Heart left ventricle (tissue), 16 donors: ENCODE results near the gene NEURL1. TPM values are rescaled to one million over a fixed set of nuclear protein-coding genes. Genes with fewer than 3 reads are reported as not detected.

Source experiments
- ATAC-seq, 4 donors: fragments of 200-7000 bp; cut with Tn5 transposase; one replicate each; pipeline ENCODE4 v1.9.1; 2020 to 2022; ENCODE audit warnings: moderate library complexity in 4 of 4, mild to moderate bottlenecking in 3 of 4, moderate number of reproducible peaks in 1 of 4
- DNase-seq, 5 donors: peaks; one replicate each; pipeline ENCODE4 v3.0.0-alpha.2; 2020
- H3K27ac ChIP-seq, 12 donors: fragments of 200-600 bp; sonication (generic) in 4 of 12; one replicate each; pipeline versions ENCODE4 v1.5.0 to v1.8.0; 2016 to 2022; ENCODE audit warnings: mild to moderate bottlenecking in 2 of 12
- H3K27me3 ChIP-seq, 9 donors: fragments of 200-600 bp; sonication (generic) in 2 of 9; one replicate each; pipeline versions ENCODE4 v1.5.1 to v1.8.0; 2016 to 2022; ENCODE audit warnings: mild to moderate bottlenecking in 3 of 9
- H3K36me3 ChIP-seq, 9 donors: fragments of 200-600 bp; sonication (generic) in 2 of 9; one replicate each; pipeline versions ENCODE4 v1.5.0 to v1.8.0; 2018 to 2022; ENCODE audit warnings: mild to moderate bottlenecking in 2 of 9
- H3K4me1 ChIP-seq, 12 donors: fragments of 200-600 bp; sonication (generic) in 4 of 12; one replicate each; pipeline versions ENCODE4 v1.5.0 to v1.8.0; 2016 to 2022; ENCODE audit warnings: mild to moderate bottlenecking in 3 of 12
- H3K4me3 ChIP-seq, 12 donors: fragments of 200-600 bp; sonication (generic) in 4 of 12; one replicate each; pipeline versions ENCODE4 v1.5.0 to v1.8.0; 2017 to 2022; ENCODE audit warnings: mild to moderate bottlenecking in 9 of 12, moderate library complexity in 4 of 12
- H3K9me3 ChIP-seq, 12 donors: fragments of 200-600 bp; sonication (generic) in 4 of 12; one replicate each; pipeline versions ENCODE4 v1.5.0 to v1.8.0; 2016 to 2022; ENCODE audit warnings: mild to moderate bottlenecking in 1 of 12
- POLR2A ChIP-seq, 2 donors: fragments of 450-650 bp; IDR thresholded peaks; one replicate each; pipeline ENCODE4 v1.6.1; 2017; ENCODE audit warnings: antibody characterized with exemption in 2 of 2, mild to moderate bottlenecking in 2 of 2, moderate library complexity in 2 of 2
- WGBS, 4 donors: extraction: QIAGEN DNeasy Blood & Tissue Kit in 2 of 4; methylation state at CpG; one replicate each; pipeline versions ENCODE4 v1.1.5 to v1.1.7; 2013 to 2018; 5-methylcytosine and 5-hydroxymethylcytosine counted together
- intact Hi-C, 10 donors: fragments of 100-400 bp; cut with DNase I; formaldehyde crosslinking; loops; one replicate each; pipeline versions ENCODE4 v1.11.1 to v1.14.2; 2022
- long read RNA-seq, 3 donors: library from polyadenylated mRNA; unstranded; transcript quantifications; one replicate each; pipeline ENCODE4 v2.0.0, GENCODE V29; 2020 to 2021
- polyA plus RNA-seq, 2 donors: library from polyadenylated mRNA; stranded (reverse); fragments of 200-250 nt; gene quantifications; one replicate each; pipeline ENCODE4 v1.2.3, GENCODE V29; 2013
- total RNA-seq, 9 donors: library from RNA; depleted of rRNA in 2 of 9; stranded (reverse); fragments of >200 nt in 2 of 9; fragmentation: NEBNext Ultra II Directional in 3 of 9; extraction: Animal tissue kit (Norgen Biotek cat#: 25700) in 3 of 9; gene quantifications; one replicate each; pipeline versions ENCODE4 v1.1.0 to v1.2.4, GENCODE V29; 2016 to 2023
- TF ChIP-seq, protein P1 (sequence below), 12 donors: fragments of 200-600 bp; sonication (generic) in 4 of 12; IDR thresholded peaks; one replicate each; pipeline versions ENCODE4 v1.5.0 to v1.8.0; 2018 to 2022; ENCODE audit warnings: antibody characterized with exemption in 12 of 12, mild to moderate bottlenecking in 5 of 12
- donor health status: ischemic (EF 13 %, LVEDD 7.1; RV severe dilation, severe dysfunction).
- donor health status: healthy with polysubstance abuse.
- donor health status: DM: no; HTN: yes; CAD: no.
- donor health status: DM: no; HTN: no; CAD: no.
- donor health status: ischemic (EF 25% LVEDD 6.9; RV normal size, moderate dysfunction).
- donor health status: ischemic (EF 25% LVEDD 5.7; RV mildly dilated, moderate dysfunction).
- donor health status: healthy.
- donor health status: DM: yes; HTN: yes; CAD: no.
- donor health status: ischemic (EF 35%, LVEDD 5.7; RV mildly dilated, moderate dysfunction).
- donor health status: nonischemic (EF 11% LVEDD 7.7; RV severe dilation, severe dysfunction).
- donor health status: DM: yes; HTN: yes; CAD: no.
- donor health status: PGD.
- donor health status: ischemic (EF 29% LVEDD 5.4; RV normal size, mild dysfunction).
- donor health status: nonischemic (EF 23%, LVEDD 6.1; RV moderate dilation, normal function).

The NEURL1 gene, protein sequence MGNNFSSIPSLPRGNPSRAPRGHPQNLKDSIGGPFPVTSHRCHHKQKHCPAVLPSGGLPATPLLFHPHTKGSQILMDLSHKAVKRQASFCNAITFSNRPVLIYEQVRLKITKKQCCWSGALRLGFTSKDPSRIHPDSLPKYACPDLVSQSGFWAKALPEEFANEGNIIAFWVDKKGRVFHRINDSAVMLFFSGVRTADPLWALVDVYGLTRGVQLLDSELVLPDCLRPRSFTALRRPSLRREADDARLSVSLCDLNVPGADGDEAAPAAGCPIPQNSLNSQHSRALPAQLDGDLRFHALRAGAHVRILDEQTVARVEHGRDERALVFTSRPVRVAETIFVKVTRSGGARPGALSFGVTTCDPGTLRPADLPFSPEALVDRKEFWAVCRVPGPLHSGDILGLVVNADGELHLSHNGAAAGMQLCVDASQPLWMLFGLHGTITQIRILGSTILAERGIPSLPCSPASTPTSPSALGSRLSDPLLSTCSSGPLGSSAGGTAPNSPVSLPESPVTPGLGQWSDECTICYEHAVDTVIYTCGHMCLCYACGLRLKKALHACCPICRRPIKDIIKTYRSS
- total RNA-seq (under 1 TPM in 7 of 9 donors, not detected in 2; 0.08 to 0.64 (median 0.21) TPM), polyA plus RNA-seq (under 1 TPM; 0.07 to 0.08 TPM)
- long read RNA-seq, donor 1, partial matches to known transcripts = 1 of 2 reads
- long read RNA-seq, donor 1, other reads (novel, unspliced or antisense) = 1 of 2 reads
- long read RNA-seq, donor 2, partial matches to known transcripts = 0 of 2 reads
- long read RNA-seq, donor 2, other reads (novel, unspliced or antisense) = 2 of 2 reads
- long read RNA-seq, donor 3, partial matches to known transcripts = 1 of 2 reads
- long read RNA-seq, donor 3, other reads (novel, unspliced or antisense) = 1 of 2 reads

DNA sequence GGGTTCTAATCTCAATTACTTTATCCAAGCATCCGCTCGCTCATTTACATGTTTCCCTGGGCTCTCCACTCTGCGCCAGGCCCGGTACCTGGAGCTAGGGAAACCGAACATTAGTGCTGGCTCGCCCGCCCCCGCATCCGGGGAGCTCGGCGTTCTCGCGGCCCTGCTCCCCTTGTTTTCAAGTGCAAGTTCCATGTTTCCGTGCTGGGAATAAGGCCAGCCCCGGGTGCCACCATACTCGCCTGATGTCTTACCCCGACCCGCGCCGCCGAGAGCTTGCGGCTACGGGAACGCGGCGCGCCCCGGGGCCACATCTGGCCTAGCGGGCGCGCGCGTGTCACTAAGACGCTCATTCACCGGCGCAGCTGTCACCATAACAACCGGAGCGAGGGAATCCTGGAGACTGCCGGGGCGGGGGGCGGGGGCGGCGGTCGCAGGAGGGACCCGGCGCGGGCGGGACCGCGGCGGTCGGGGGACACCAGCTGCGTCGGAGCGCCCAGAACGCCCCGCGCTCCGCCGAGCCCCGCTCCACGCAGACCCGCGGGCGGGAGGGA is at the start of gene NEURL1:
TSS of gene NEURL1 (plus strand) at position 344 of the 554 bp plus-strand sequence. CDS start 683 bp downstream, outside the sequence.
- DNase-seq (peak in 1 of 5 donors; percentile 32), ATAC-seq (peak in 3 of 4 donors; percentile 19 to 38 (median 23))
- no peaks in the 10 kb centered on the region for H3K9me3 ChIP-seq
- intact Hi-C loops = no loop called here
- TF ChIP-seq, protein P1, sequence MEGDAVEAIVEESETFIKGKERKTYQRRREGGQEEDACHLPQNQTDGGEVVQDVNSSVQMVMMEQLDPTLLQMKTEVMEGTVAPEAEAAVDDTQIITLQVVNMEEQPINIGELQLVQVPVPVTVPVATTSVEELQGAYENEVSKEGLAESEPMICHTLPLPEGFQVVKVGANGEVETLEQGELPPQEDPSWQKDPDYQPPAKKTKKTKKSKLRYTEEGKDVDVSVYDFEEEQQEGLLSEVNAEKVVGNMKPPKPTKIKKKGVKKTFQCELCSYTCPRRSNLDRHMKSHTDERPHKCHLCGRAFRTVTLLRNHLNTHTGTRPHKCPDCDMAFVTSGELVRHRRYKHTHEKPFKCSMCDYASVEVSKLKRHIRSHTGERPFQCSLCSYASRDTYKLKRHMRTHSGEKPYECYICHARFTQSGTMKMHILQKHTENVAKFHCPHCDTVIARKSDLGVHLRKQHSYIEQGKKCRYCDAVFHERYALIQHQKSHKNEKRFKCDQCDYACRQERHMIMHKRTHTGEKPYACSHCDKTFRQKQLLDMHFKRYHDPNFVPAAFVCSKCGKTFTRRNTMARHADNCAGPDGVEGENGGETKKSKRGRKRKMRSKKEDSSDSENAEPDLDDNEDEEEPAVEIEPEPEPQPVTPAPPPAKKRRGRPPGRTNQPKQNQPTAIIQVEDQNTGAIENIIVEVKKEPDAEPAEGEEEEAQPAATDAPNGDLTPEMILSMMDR (IDR thresholded peaks at IDR 0.05) = no peak
- TF ChIP-seq POLR2A (IDR thresholded peaks at IDR 0.05) = no peak
- no peak within 1 kb of the TSS for H3K27ac ChIP-seq
- peaks cover 0 to 30% (median 7%) of the 10 kb centered on the region in 12 donors for H3K4me1 ChIP-seq
- H3K27me3 ChIP-seq = peaks cover 0 to 37% (median 9%) of the 10 kb centered on the region in 9 donors
- peak within 1 kb of the TSS; percentile 47 to 71 (median 56) for H3K4me3 ChIP-seq
- WGBS, 4 donors = 2 to 4% (median 3%) methylated on average over 17 to 65 of the region's 65 CpGs
- H3K36me3 ChIP-seq = no peaks in the 10 kb centered on the region

DNA sequence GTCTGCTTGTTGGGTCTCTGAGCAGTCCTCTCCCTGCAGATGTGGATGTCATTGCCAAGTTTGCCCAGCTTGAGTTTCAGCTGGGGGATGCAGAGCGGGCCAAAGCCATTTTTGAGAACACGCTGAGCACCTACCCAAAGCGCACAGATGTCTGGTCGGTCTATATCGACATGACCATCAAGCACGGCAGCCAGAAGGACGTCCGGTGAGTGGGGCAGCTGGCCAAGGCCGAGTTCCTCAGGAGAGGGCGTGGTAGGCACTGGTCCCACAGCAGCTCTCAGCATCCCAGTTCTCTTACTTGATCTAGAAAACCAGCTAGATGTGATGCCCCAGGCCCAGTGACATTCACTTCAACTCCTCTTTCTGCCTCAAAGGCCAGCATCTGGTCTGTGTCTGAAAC is 49.0 kb upstream of the NEURL1 start:
- H3K27ac ChIP-seq = peak overlapping the region in 6 of 12 donors; percentile 69 to 92 (median 86)
- no peaks in the 10 kb centered on the region for H3K9me3 ChIP-seq
- WGBS, 4 donors = 65 to 77% (median 73%) methylated on average over 10 of the region's 10 CpGs
- ATAC-seq (peak in 1 of 4 donors; percentile 29), DNase-seq (peak in 2 of 5 donors; percentile 41 to 52)
- intact Hi-C loops = no loop called here
- peaks cover 4 to 81% (median 71%) of the 10 kb centered on the region in 12 donors for H3K4me1 ChIP-seq
- no peak overlapping the region for H3K4me3 ChIP-seq
- H3K27me3 ChIP-seq = no peaks in the 10 kb centered on the region
- H3K36me3 ChIP-seq = peaks cover 0 to 99% (median 93%) of the 10 kb centered on the region in 9 donors
- TF ChIP-seq, protein P1 (IDR thresholded peaks at IDR 0.05) = no peak
- TF ChIP-seq POLR2A (IDR thresholded peaks at IDR 0.05) = no peak

DNA sequence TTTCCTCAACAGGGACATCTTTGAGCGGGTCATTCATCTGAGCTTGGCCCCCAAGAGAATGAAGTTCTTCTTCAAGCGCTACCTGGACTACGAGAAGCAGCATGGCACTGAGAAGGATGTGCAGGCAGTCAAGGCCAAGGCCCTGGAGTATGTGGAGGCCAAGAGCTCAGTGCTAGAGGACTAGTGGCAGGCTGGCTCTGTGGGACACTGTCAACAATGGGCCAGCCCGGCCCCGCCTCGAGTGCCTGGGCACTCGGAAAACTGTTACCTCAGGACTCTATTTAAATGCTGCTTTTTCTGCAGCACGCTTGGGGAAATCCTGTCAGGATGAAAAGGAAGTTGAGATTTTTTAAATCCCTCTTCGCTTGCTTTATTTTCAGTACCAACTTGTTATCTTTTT is 48.1 kb upstream of the NEURL1 start:
- peaks cover 8 to 89% (median 80%) of the 10 kb centered on the region in 12 donors for H3K4me1 ChIP-seq
- WGBS, 4 donors = 70 to 89% (median 77%) methylated on average over 9 of the region's 9 CpGs
- no peaks in the 10 kb centered on the region for H3K27me3 ChIP-seq
- no peak for DNase-seq
- H3K36me3 ChIP-seq = peaks cover 0 to 99% (median 93%) of the 10 kb centered on the region in 9 donors
- peak overlapping the region; percentile 51 to 94 (median 82) for H3K27ac ChIP-seq
- intact Hi-C loops = no loop called here
- TF ChIP-seq, protein P1 (IDR thresholded peaks at IDR 0.05) = no peak
- no peak for TF ChIP-seq POLR2A (IDR thresholded peaks at IDR 0.05)
- H3K4me3 ChIP-seq = no peak overlapping the region
- no peaks in the 10 kb centered on the region for H3K9me3 ChIP-seq
- no peak for ATAC-seq
